Measurements from ENCODE around the gene PPIL6. TPM values are rescaled to one million over a fixed set of nuclear protein-coding genes. Genes with fewer than 3 reads are reported as not detected.

PPIL6 gene
- total RNA-seq, 4 donors from 2014 or later: 0.35 to 6.1 (median 2.8) TPM

DNA sequence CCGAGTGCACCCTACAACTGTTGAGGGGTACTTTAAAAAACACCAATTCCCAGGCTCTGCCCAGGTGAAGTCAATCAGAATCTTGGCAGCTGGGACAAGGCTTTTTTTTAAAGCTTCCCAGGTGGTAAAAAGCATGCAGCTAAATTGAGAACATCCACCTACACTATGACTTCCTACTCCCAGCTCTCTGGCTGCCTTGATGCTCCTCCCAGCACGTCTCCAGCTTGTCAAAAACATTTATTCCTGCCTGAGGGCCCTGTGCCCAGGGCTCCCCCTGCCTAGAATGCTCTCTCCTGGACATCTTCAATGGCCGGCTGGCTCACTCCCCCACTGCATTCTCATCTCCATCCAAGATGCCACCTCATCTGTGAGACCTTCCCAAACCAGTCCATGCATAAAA, 32.7 kb upstream of the PPIL6 start:
- Histone ChIP-seq H3K4me1 (peaks cover 4 to 17% (median 14%) of the 10 kb centered on the region in 3 donors), H3K36me3 (peaks cover 10 to 98% (median 33%) of the 10 kb centered on the region in 3 donors), H3K4me3 (no peak overlapping the region), H3K9me3 (no peaks in the 10 kb centered on the region), H3K27me3 (no peaks in the 10 kb centered on the region), H3K27ac (no peak overlapping the region)
- 88 to 98% methylated on average over 3 of the region's 3 CpGs for WGBS, 2 donors
- intact Hi-C loops (cut with DNase I): no loop called here
- no peak for TF ChIP-seq CTCF (IDR thresholded peaks at IDR 0.05)
- no peak for TF ChIP-seq POLR2A (IDR thresholded peaks at IDR 0.05)
- DNase-seq: no peak

- 81 to 93% methylated on average over 9 of the region's 9 CpGs for WGBS, 2 donors
- intact Hi-C loops (cut with DNase I): no loop called here
- TF ChIP-seq POLR2A (IDR thresholded peaks at IDR 0.05) (no peak), CTCF (IDR thresholded peaks at IDR 0.05) (no peak)
- Histone ChIP-seq H3K36me3 (peaks cover 10 to 99% (median 33%) of the 10 kb centered on the region in 3 donors), H3K27ac (no peak overlapping the region), H3K9me3 (no peaks in the 10 kb centered on the region), H3K27me3 (no peaks in the 10 kb centered on the region), H3K4me3 (no peak overlapping the region), H3K4me1 (peaks cover under 1 to 9% (median 6%) of the 10 kb centered on the region in 3 donors)
- DNase-seq: no peak
Measured at GRCh38 chr6:109472132-109472995, 31.9 kb upstream of the PPIL6 start.

DNA sequence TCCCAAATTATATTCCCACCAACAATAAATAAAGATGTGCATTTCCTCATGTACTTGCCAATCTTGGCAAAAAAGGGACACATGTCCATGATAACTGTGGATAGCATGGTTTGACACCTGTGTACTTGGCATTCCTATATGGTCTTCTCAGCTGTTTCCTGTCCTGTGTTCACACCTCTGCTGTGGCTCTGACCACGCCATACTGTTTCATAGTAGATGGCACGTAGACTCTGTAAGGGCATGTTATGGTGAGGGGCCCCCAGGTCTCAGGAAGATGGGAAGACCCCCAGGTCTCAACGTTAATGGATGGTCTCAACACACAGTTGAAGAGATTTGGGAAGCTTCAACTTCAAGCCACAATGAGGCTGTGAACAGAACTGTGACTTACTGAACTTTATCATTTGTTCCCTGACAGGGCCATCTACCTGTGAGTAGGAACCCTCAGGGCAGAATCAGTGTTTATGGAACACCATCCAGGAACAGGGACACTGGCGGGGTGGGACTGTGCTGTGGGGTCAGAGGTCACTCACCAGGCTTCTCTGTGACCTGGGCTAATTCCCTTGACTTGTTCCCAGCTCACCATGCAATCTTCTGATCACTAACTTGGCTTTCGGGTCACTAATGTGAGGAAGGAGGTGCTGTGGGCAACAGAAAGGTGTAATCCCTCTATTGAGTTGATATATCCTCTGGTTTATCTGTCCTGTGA, 30.8 kb upstream of the PPIL6 start:
- H3K27me3 ChIP-seq: no peaks in the 10 kb centered on the region
- WGBS, 2 donors: 72 to 95% methylated on average over 2 to 3 of the region's 5 CpGs
- intact Hi-C loops (cut with DNase I): no loop called here
- no peak overlapping the region for H3K27ac ChIP-seq
- no peak overlapping the region for H3K4me3 ChIP-seq
- DNase-seq: no peak
- no peaks in the 10 kb centered on the region for H3K9me3 ChIP-seq
- no peaks in the 10 kb centered on the region for H3K4me1 ChIP-seq
- peaks cover 10 to 100% (median 29%) of the 10 kb centered on the region in 3 donors for H3K36me3 ChIP-seq
- TF ChIP-seq CTCF (IDR thresholded peaks at IDR 0.05) (no peak), POLR2A (IDR thresholded peaks at IDR 0.05) (no peak)

DNA sequence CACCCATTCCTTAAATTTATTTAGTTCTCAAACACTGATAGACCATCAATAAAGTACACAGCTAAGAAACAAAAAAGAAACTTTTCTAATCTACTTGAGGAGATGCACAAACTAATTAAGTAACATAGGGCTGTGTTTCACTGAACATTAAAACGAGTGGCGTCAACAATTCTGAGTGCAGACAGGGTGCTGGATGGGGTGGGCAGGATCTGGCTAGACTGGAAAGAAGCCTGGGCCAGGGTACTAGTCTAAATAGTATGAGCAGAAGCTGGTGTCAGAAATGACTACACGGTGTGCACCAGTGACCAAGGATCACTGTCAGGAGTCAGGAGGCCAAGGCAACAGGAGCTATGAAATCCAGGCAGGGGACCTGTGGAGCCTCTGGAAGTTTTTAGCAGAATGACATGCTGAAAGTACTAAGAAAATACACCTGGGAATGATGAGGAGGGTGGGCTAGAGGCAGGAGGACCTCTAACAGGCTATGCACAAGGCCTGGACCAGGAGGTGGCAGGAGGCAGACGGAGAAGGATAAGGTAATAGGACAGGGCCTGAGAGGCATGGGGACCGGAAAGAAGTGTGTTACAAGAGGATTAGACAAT, 29.3 kb upstream of the PPIL6 start:
- intact Hi-C loops (cut with DNase I): no loop called here

More for the DNA sequence above, 29.3 kb upstream of the PPIL6 start:
- H3K4me1 ChIP-seq: no peaks in the 10 kb centered on the region
- no peak for DNase-seq
- no peak overlapping the region for H3K4me3 ChIP-seq
- TF ChIP-seq POLR2A (IDR thresholded peaks at IDR 0.05) (no peak), CTCF (IDR thresholded peaks at IDR 0.05) (no peak)
- peaks cover 0 to 100% (median 34%) of the 10 kb centered on the region in 3 donors for H3K36me3 ChIP-seq
- no peaks in the 10 kb centered on the region for H3K27me3 ChIP-seq
- no peak overlapping the region for H3K27ac ChIP-seq
- no peaks in the 10 kb centered on the region for H3K9me3 ChIP-seq
- 89 to 90% methylated on average over 5 of the region's 5 CpGs for WGBS, 2 donors
